H1 (cell line): ENCODE data around the gene FDPS. TPM values are rescaled to one million over a fixed set of nuclear protein-coding genes. Genes with fewer than 3 reads are reported as not detected.

ENCODE experiments used
- CTCF ChIA-PET: fragments of 300-600 bp; sonication (Branson Sonifier 250); formaldehyde crosslinking; loops from one replicate; lab custom pipeline; 2021; ENCODE audit not compliant: partially characterized antibody; lab: Charles Lee
- POLR2A ChIA-PET: fragments of 300-600 bp; sonication (Branson Sonifier 250); formaldehyde crosslinking; loops from one replicate; lab custom pipeline; 2021; ENCODE audit warnings: inconsistent platforms; ENCODE audit not compliant: partially characterized antibody; lab: Charles Lee
- DNase-seq, 2 experiments: peaks; one replicate each; pipeline versions ENCODE4 v3.0.0 to v3.0.0-alpha.2; 2010 to 2022; ENCODE audit warnings: low spot score in 2 of 2, low read depth in 1 of 2, mixed read lengths in 1 of 2
- FAIRE-seq: peaks from 2 replicates; lab custom pipeline; 2011; peaks lifted over from hg19 to GRCh38; lab: Jason Lieb, UNC
- H2AFZ ChIP-seq: 2 replicates; pipeline ENCODE4 v1.8.1; 2012; ENCODE audit warnings: low read length, inconsistent platforms
- H2AK5ac ChIP-seq: 2 replicates; pipeline ENCODE4 v1.6.1; 2013; ENCODE audit warnings: low read depth, low read length
- H2BK120ac ChIP-seq: replicated peaks from 2 replicates; pipeline ENCODE3; 2013; ENCODE audit warnings: low read depth, low read length, inconsistent platforms
- H2BK12ac ChIP-seq: 2 replicates; pipeline ENCODE4 v1.6.1; 2013; ENCODE audit warnings: low read depth, low read length
- H2BK15ac ChIP-seq: 2 replicates; pipeline ENCODE4 v1.6.1; 2013; ENCODE audit warnings: low read length
- H2BK20ac ChIP-seq: 2 replicates; pipeline ENCODE4 v1.6.1; 2013; ENCODE audit warnings: low read length
- H2BK5ac ChIP-seq: 2 replicates; pipeline ENCODE4 v1.6.1; 2013; ENCODE audit warnings: low read depth, low read length
- H3K14ac ChIP-seq: 2 replicates; pipeline ENCODE4 v1.6.1; 2013; ENCODE audit warnings: inconsistent platforms; ENCODE audit not compliant: insufficient read length
- H3K18ac ChIP-seq: 2 replicates; pipeline ENCODE4 v1.6.1; 2013; ENCODE audit warnings: low read length; ENCODE audit errors: extremely low read depth
- H3K23ac ChIP-seq: 2 replicates; pipeline ENCODE4 v1.6.1; 2013; ENCODE audit warnings: inconsistent platforms; ENCODE audit not compliant: insufficient read length
- H3K23me2 ChIP-seq: 2 replicates; pipeline ENCODE4 v1.6.1; 2013; ENCODE audit warnings: low read depth, low read length
- H3K27ac ChIP-seq: 2 replicates; pipeline ENCODE4 v1.6.1; 2011; ENCODE audit warnings: low read depth, low read length, inconsistent platforms
- H3K27me3 ChIP-seq, 4 experiments: replicated peaks in 1 of 4; 1 replicate in 1 of 4; 2 replicates in 3 of 4; pipeline versions ENCODE4 v1.6.1 to v1.8.1; 2011 to 2013; ENCODE audit warnings: low read length in 3 of 4, mild to moderate bottlenecking in 3 of 4, inconsistent platforms in 2 of 4, mixed read lengths in 2 of 4, moderate library complexity in 1 of 4; ENCODE audit not compliant: control insufficient read depth in 3 of 4, insufficient read depth in 3 of 4; ENCODE audit errors: extremely low read depth in 1 of 4
- H3K36me3 ChIP-seq, 4 experiments: 2 replicates each; pipeline versions ENCODE4 v1.6.1 to v1.8.1; 2011 to 2013; ENCODE audit warnings: mild to moderate bottlenecking in 4 of 4, low read length in 3 of 4, moderate library complexity in 2 of 4, control low read depth in 1 of 4, inconsistent platforms in 1 of 4; ENCODE audit not compliant: insufficient read depth in 4 of 4, control insufficient read depth in 2 of 4
- H3K4ac ChIP-seq: replicated peaks from 2 replicates; pipeline ENCODE3; 2013; ENCODE audit warnings: low read length, low read depth, mixed read lengths, inconsistent platforms; ENCODE audit not compliant: insufficient read length
- H3K4me1 ChIP-seq, 4 experiments: replicated peaks in 1 of 4; 1 replicate in 1 of 4; 2 replicates in 3 of 4; pipeline versions ENCODE4 v1.6.1 to v1.8.1; 2011 to 2013; ENCODE audit warnings: low read length in 3 of 4, inconsistent platforms in 2 of 4, mixed read lengths in 1 of 4; ENCODE audit not compliant: insufficient read depth in 4 of 4, control insufficient read depth in 3 of 4
- H3K4me2 ChIP-seq, 2 experiments: 2 replicates each; pipeline versions ENCODE4 v1.6.1 to v1.8.1; 2011 to 2013; ENCODE audit warnings: low read depth in 2 of 2, low read length in 2 of 2, control low read depth in 1 of 2, inconsistent platforms in 1 of 2, mild to moderate bottlenecking in 1 of 2; ENCODE audit not compliant: insufficient read depth in 1 of 2
- H3K4me3 ChIP-seq, 4 experiments: fragments of 200-600, 300-600 bp in 1 of 4; sonication (generic), shearing (Covaris generic), sonication (Bioruptor Twin) in 1 of 4; 2 replicates each; pipeline versions ENCODE4 v1.5.1 to v1.8.1; 2011 to 2016; ENCODE audit warnings: low read length in 4 of 4, low read depth in 3 of 4, control low read depth in 2 of 4, inconsistent platforms in 2 of 4, mild to moderate bottlenecking in 2 of 4, mixed read lengths in 1 of 4, moderate library complexity in 1 of 4; ENCODE audit not compliant: insufficient read depth in 2 of 4; ENCODE audit errors: extremely low read depth in 1 of 4
- H3K56ac ChIP-seq: replicated peaks from 2 replicates; pipeline ENCODE3; 2013; ENCODE audit warnings: low read depth, mild to moderate bottlenecking, mixed read lengths, low read length, inconsistent platforms; ENCODE audit not compliant: insufficient read length
- H3K79me1 ChIP-seq: 2 replicates; pipeline ENCODE4 v1.6.1; 2013; ENCODE audit warnings: low read depth, low read length, control low read depth
- H3K79me2 ChIP-seq, 2 experiments: 2 replicates each; pipeline versions ENCODE4 v1.6.1 to v1.8.1; 2012 to 2013; ENCODE audit warnings: low read length in 2 of 2, mild to moderate bottlenecking in 2 of 2, inconsistent platforms in 1 of 2; ENCODE audit not compliant: insufficient read depth in 2 of 2, control insufficient read depth in 1 of 2
- H3K9ac ChIP-seq, 4 experiments: replicated peaks in 1 of 4; 1 replicate in 1 of 4; 2 replicates in 3 of 4; pipeline versions ENCODE4 v1.6.1 to v1.8.1; 2011 to 2013; ENCODE audit warnings: low read depth in 3 of 4, low read length in 3 of 4, control low read depth in 2 of 4, mild to moderate bottlenecking in 2 of 4, moderate library complexity in 2 of 4, inconsistent platforms in 1 of 4; ENCODE audit errors: extremely low read depth in 1 of 4
- H3K9me3 ChIP-seq, 2 experiments: 2 replicates each; pipeline versions ENCODE4 v1.6.1 to v1.8.1; 2012 to 2013; ENCODE audit warnings: mild to moderate bottlenecking in 2 of 2, moderate library complexity in 2 of 2, control low read depth in 1 of 2, inconsistent platforms in 1 of 2, low read depth in 1 of 2, low read length in 1 of 2, mixed read lengths in 1 of 2; ENCODE audit not compliant: insufficient read depth in 2 of 2
- H4K20me1 ChIP-seq, 2 experiments: replicated peaks in 1 of 2; 2 replicates each; pipeline versions ENCODE3 to v1.8.1; 2011 to 2013; ENCODE audit warnings: inconsistent platforms in 2 of 2, low read length in 2 of 2, mild to moderate bottlenecking in 1 of 2; ENCODE audit not compliant: insufficient read depth in 2 of 2, control insufficient read depth in 1 of 2
- H4K5ac ChIP-seq: 2 replicates; pipeline ENCODE4 v1.6.1; 2013; ENCODE audit warnings: low read length, low read depth, mixed read lengths, inconsistent platforms; ENCODE audit not compliant: insufficient read length
- H4K8ac ChIP-seq: 2 replicates; pipeline ENCODE4 v1.8.0; 2013; ENCODE audit warnings: mild to moderate bottlenecking, moderate library complexity, low read length, inconsistent platforms; ENCODE audit not compliant: insufficient read depth; ENCODE audit errors: extremely low read depth
- H4K91ac ChIP-seq: replicated peaks from 2 replicates; pipeline ENCODE3; 2013; ENCODE audit warnings: low read length, mixed read lengths, inconsistent platforms; ENCODE audit not compliant: insufficient read length
- CBX5 ChIP-seq: fragments of 300-800, 300-1000 bp; sonication (generic); IDR thresholded peaks from 2 replicates; pipeline ENCODE4 v1.7.1; 2016; ENCODE audit warnings: antibody characterized with exemption, low read length, low read depth
- JUN ChIP-seq: IDR thresholded peaks from 2 replicates; pipeline ENCODE4 v1.6.1; 2011; ENCODE audit warnings: low read depth, mild to moderate bottlenecking, improper control_type of control experiment, low read length
- RBBP5 ChIP-seq: IDR thresholded peaks from 2 replicates; pipeline ENCODE4 v1.7.1; 2012; ENCODE audit warnings: low read depth, mild to moderate bottlenecking, inconsistent platforms, low read length, moderate library complexity, borderline replicate concordance
- RFX5 ChIP-seq: IDR thresholded peaks from 2 replicates; pipeline ENCODE4 v1.6.1; 2011; ENCODE audit warnings: low read depth, low read length, improper control_type of control experiment, borderline replicate concordance
- TAF1 ChIP-seq: IDR thresholded peaks from 2 replicates; pipeline ENCODE4 v1.6.1; 2011; ENCODE audit warnings: mild to moderate bottlenecking, low read depth, low read length
- TAF7 ChIP-seq: optimal IDR thresholded peaks from 2 replicates; pipeline ENCODE3; 2011; ENCODE audit warnings: low read depth, mild to moderate bottlenecking, inconsistent platforms, low read length, moderate library complexity, borderline replicate concordance
- TBP ChIP-seq: IDR thresholded peaks from 2 replicates; pipeline ENCODE4 v1.6.1; 2011; ENCODE audit warnings: low read depth, low read length, improper control_type of control experiment
- YY1 ChIP-seq: IDR thresholded peaks from 2 replicates; pipeline ENCODE4 v1.6.1; 2011; ENCODE audit warnings: low read depth, mild to moderate bottlenecking, low read length
- WGBS, 2 experiments: shearing (Covaris generic) in 1 of 2; methylation state at CpG; one replicate each; pipeline versions ENCODE4 v1.1.6 to v1.1.7; 2013 to 2015; ENCODE audit warnings: low lambda C conversion rate in 2 of 2, mixed read lengths in 2 of 2, inconsistent platforms in 1 of 2, low coverage in 1 of 2, missing lambda C conversion rate in 1 of 2; ENCODE audit not compliant: insufficient replicate concordance in 2 of 2, insufficient coverage in 1 of 2, insufficient read length in 1 of 2; ENCODE audit errors: extremely low coverage in 1 of 2, missing lambda C conversion rate in 1 of 2; 5-methylcytosine and 5-hydroxymethylcytosine counted together
- polyA plus RNA-seq, 7 experiments: library from polyadenylated mRNA; depleted of rRNA in 3 of 7; stranded (reverse) in 5 of 7; unstranded in 2 of 7; fragments of >200 nt in 5 of 7; fragments of 200-250 nt in 2 of 7; gene quantifications; 1 replicate in 5 of 7; 2 replicates in 1 of 7; 4 replicates in 1 of 7; pipeline versions ENCODE4 v1.2.1 to v1.2.3, GENCODE V29; 2011 to 2013; ENCODE audit warnings: missing spikeins in 2 of 7, mixed read lengths in 2 of 7
- total RNA-seq: library from RNA; stranded (reverse); fragmentation: NEBNext Ultra II Directional; extraction: Animal tissue kit (Norgen Biotek cat#: 25700); gene quantifications from 2 replicates; pipeline ENCODE4 v1.2.1, GENCODE V29; 2021
- TF ChIP-seq, protein P1 (sequence below): IDR thresholded peaks from 2 replicates; pipeline ENCODE4 v1.6.1; 2012; ENCODE audit warnings: inconsistent platforms

Gene FDPS
- total and polyA plus RNA-seq, 2 of the 8 experiments (the other 6 are each of a cell fraction or from before 2014, with no cell fraction given), result 267 to 368 TPM

- Histone ChIP-seq H4K8ac (peak overlapping the region; percentile 88), H3K27ac (no peak overlapping the region), H3K27me3 (peaks cover 0 to 23% (median 14%) of the 10 kb centered on the region in 4 experiments; a peak in 5 of 7 replicates), H3K4me1 (peaks cover 3 to 23% (median 10%) of the 10 kb centered on the region in 4 experiments; a peak in 6 of 7 replicates), H2BK20ac (0 out of 2 replicates have a peak overlapping the region, but pooled peaks have one; percentile 61), H3K18ac (peak overlapping the region; percentile 95), H3K23ac (no peak overlapping the region), H2BK5ac (peak overlapping the region; percentile 56; the same call in 1 of the 2 replicates), H2BK15ac (peak overlapping the region; percentile 88; the same call in 1 of the 2 replicates), H3K4me3 (peak overlapping the region; percentile 52 to 89 (median 84)), H2BK12ac (peak overlapping the region; percentile 93; the same call in 1 of the 2 replicates), H3K56ac (peak overlapping the region; percentile 9), H3K23me2 (peaks cover 5% of the 10 kb centered on the region; the same call in 1 of the 2 replicates), H4K20me1 (no peaks in the 10 kb centered on the region), H4K5ac (peak overlapping the region; percentile 54), H2AFZ (peak overlapping the region; percentile 98), H4K91ac (peak overlapping the region; percentile 97), H3K9me3 (no peaks in the 10 kb centered on the region), H3K9ac (peak overlapping the region in 3 of 4 experiments; percentile 25 to 29 (median 26); a peak in 5 of 7 replicates), H3K4me2 (peak overlapping the region; percentile 88 to 95), H2AK5ac (no peak overlapping the region), H3K36me3 (no peaks in the 10 kb centered on the region), H3K79me1 (no peaks in the 10 kb centered on the region), H3K14ac (no peak overlapping the region), H3K4ac (peak overlapping the region; percentile 13), H3K79me2 (no peaks in the 10 kb centered on the region), H2BK120ac (peak overlapping the region; percentile 4)
- CTCF ChIA-PET, result interaction anchor here (0.8 to 5.3 kb wide), 8 partner anchors 9 to 47 kb away, joined by 3 to 29 read pairs (median 4); partner anchors contain the start of genes FDPS and RUSC1
- FAIRE-seq (no peak), DNase-seq (peak in 1 of 2 experiments; percentile 87)
- POLR2A ChIA-PET, result interaction anchor here (0.6 to 1.7 kb wide), 13 partner anchors 12 to 267 kb away, joined by 3 to 7 read pairs (median 4); partner anchors contain the start of genes ASH1L, CLK2, ENTREP3 and FDPS
- WGBS, 2 experiments, result 6% methylated on average over 42 of the region's 47 CpGs; no CpG with 5 or more reads in 1 of the 2 experiments
- TF ChIP-seq YY1 (0 out of 2 replicates have a peak, but pooled peaks have one; percentile 51), CBX5 (no peak), TAF1 (no peak; the same call in 1 of the 2 replicates), RBBP5 (peak; percentile 89), TBP (no peak), JUN (no peak), TAF7 (no peak), RFX5 (no peak)
- TF ChIP-seq, protein P1, sequence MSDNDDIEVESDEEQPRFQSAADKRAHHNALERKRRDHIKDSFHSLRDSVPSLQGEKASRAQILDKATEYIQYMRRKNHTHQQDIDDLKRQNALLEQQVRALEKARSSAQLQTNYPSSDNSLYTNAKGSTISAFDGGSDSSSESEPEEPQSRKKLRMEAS, result peak; percentile 71
Measured at GRCh38 chr1:155295183-155295941, 13.3 kb upstream of the FDPS start.
